Activated CD8-positive, alpha-beta memory T cell treated with anti-CD3 and anti-CD28 coated beads for 1 hour (primary cell): Measurements from ENCODE around the gene LLGL2.

Experiments
- DNase-seq, 2 donors: peaks; one replicate each; pipeline ENCODE4 v3.0.0-alpha.2; 2020; ENCODE audit warnings: low read depth in 1 of 2; ENCODE audit errors: extremely low read depth in 1 of 2

LLGL2 gene

GRCh38 chr17:75607086-75607485 lies 81.6 kb downstream of the LLGL2 start:
- DNase-seq, result no peak

GRCh38 chr17:75610103-75610984 lies 84.8 kb downstream of the LLGL2 start:
- DNase-seq, result no peak

GRCh38 chr17:75611851-75612429 lies 86.4 kb downstream of the LLGL2 start:
- no peak for DNase-seq

GRCh38 chr17:75612906-75613626 lies 87.6 kb downstream of the LLGL2 start:
- DNase-seq, result no peak

GRCh38 chr17:75614006-75614405 lies 88.5 kb downstream of the LLGL2 start:
- no peak for DNase-seq

- no peak for DNase-seq
These were observed 89.2 kb downstream of the LLGL2 start for GRCh38 chr17:75614556-75615270.

GRCh38 chr17:75615301-75615700 lies 89.8 kb downstream of the LLGL2 start:
- DNase-seq, result no peak

- no peak for DNase-seq
These were observed 91.1 kb downstream of the LLGL2 start for GRCh38 chr17:75616521-75617122.

- no peak for DNase-seq
These were observed 91.7 kb downstream of the LLGL2 start for GRCh38 chr17:75617218-75617617.

- no peak for DNase-seq
These were observed 92.2 kb downstream of the LLGL2 start for GRCh38 chr17:75617675-75618074.

- no peak for DNase-seq
These were observed 94.3 kb downstream of the LLGL2 start for GRCh38 chr17:75619506-75620431.

- DNase-seq, result no peak
These were observed 96.0 kb downstream of the LLGL2 start for GRCh38 chr17:75621489-75621888.

GRCh38 chr17:75622076-75622475 lies 96.6 kb downstream of the LLGL2 start:
- DNase-seq, result no peak

GRCh38 chr17:75622771-75623273 lies 97.3 kb downstream of the LLGL2 start:
- no peak for DNase-seq

- DNase-seq, result no peak
These were observed 97.9 kb downstream of the LLGL2 start for GRCh38 chr17:75623386-75623785.

- DNase-seq, result no peak
These were observed 98.5 kb downstream of the LLGL2 start for GRCh38 chr17:75624021-75624420.
